Breast epithelium (tissue), 3 donors: ENCODE results near the gene CPPED1.

Experiments used
- CTCF ChIP-seq, 3 donors: fragments of 450-650 bp; IDR thresholded peaks; one replicate each; pipeline ENCODE4 v1.5.1; 2016 to 2017; ENCODE audit warnings: antibody characterized with exemption in 3 of 3, mild to moderate bottlenecking in 3 of 3, moderate library complexity in 3 of 3
- POLR2A ChIP-seq: fragments of 450-650 bp; IDR thresholded peaks from one replicate; pipeline ENCODE4 v1.6.1; 2016; ENCODE audit warnings: antibody characterized with exemption, mild to moderate bottlenecking, moderate library complexity
- POLR2AphosphoS5 ChIP-seq, 3 donors: sonication (generic); formaldehyde crosslinking; IDR thresholded peaks; one replicate each; pipeline ENCODE4 v1.6.1; 2017; ENCODE audit warnings: antibody characterized with exemption in 3 of 3

- TF ChIP-seq CTCF (IDR thresholded peaks at IDR 0.05) (no peak), POLR2A (no peak), POLR2AphosphoS5 (IDR thresholded peaks at IDR 0.05) (no peak)
Measured at GRCh38 chr16:12719972-12720371, 83.7 kb downstream of the CPPED1 start.
